HL-60 (cell line): ENCODE measurements around the gene DOCK8.

Source experiments
- CTCF ChIP-seq: IDR thresholded peaks from one replicate; pipeline ENCODE4 v1.5.1; 2011; ENCODE audit warnings: low read length, control low read depth, inconsistent platforms; ENCODE audit not compliant: insufficient read depth
- SPI1 ChIP-seq: IDR thresholded peaks from 2 replicates; pipeline ENCODE4 v1.6.1; 2012; ENCODE audit warnings: low read depth, mild to moderate bottlenecking, borderline replicate concordance

GRCh38 chr9:265209-265870 is 50.7 kb downstream of the DOCK8 start:
- no peak for TF ChIP-seq CTCF
- TF ChIP-seq SPI1 = no peak
